ENCODE data around the gene SLC35A4.

SLC35A4 gene

GRCh38 chr5:140569197-140569596 is 4.6 kb downstream of the SLC35A4 start:
- in situ Hi-C loops (cut with HindIII; ENCODE audit: low sequenced_read_pairs) = no loop called here
- no peak for DNase-seq (ENCODE audit: low read depth)
- H3K4me3 ChIP-seq (ENCODE audit: low read depth, low read length) = no peak overlapping the region
- TF ChIP-seq CTCF (IDR thresholded peaks at IDR 0.05; ENCODE audit: low read depth, low read length, missing control alignments) = no peak

- H3K4me3 ChIP-seq (ENCODE audit: low read depth, low read length) = no peak overlapping the region
- in situ Hi-C loops (cut with HindIII; ENCODE audit: low sequenced_read_pairs) = no loop called here
- no peak for TF ChIP-seq CTCF (IDR thresholded peaks at IDR 0.05; ENCODE audit: low read depth, low read length, missing control alignments)
- no peak for DNase-seq (ENCODE audit: low read depth)
These were observed 5.4 kb downstream of the SLC35A4 start for GRCh38 chr5:140570058-140570457.

GRCh38 chr5:140570488-140570887 is 5.9 kb downstream of the SLC35A4 start:
- no peak for TF ChIP-seq CTCF (IDR thresholded peaks at IDR 0.05; ENCODE audit: low read depth, low read length, missing control alignments)
- DNase-seq (ENCODE audit: low read depth) = no peak
- in situ Hi-C loops (cut with HindIII; ENCODE audit: low sequenced_read_pairs) = no loop called here
- H3K4me3 ChIP-seq (ENCODE audit: low read depth, low read length) = no peak overlapping the region

- no peak for DNase-seq (ENCODE audit: low read depth)
- no peak for TF ChIP-seq CTCF (IDR thresholded peaks at IDR 0.05; ENCODE audit: low read depth, low read length, missing control alignments)
- H3K4me3 ChIP-seq (ENCODE audit: low read depth, low read length) = no peak overlapping the region
- in situ Hi-C loops (cut with HindIII; ENCODE audit: low sequenced_read_pairs) = no loop called here
These were observed 6.5 kb downstream of the SLC35A4 start for GRCh38 chr5:140571105-140571504.

GRCh38 chr5:140573683-140574082 is 9.1 kb downstream of the SLC35A4 start:
- DNase-seq (ENCODE audit: low read depth) = no peak
- no peak overlapping the region for H3K4me3 ChIP-seq (ENCODE audit: low read depth, low read length)
- in situ Hi-C loops (cut with HindIII; ENCODE audit: low sequenced_read_pairs) = no loop called here
- no peak for TF ChIP-seq CTCF (IDR thresholded peaks at IDR 0.05; ENCODE audit: low read depth, low read length, missing control alignments)

- TF ChIP-seq CTCF (IDR thresholded peaks at IDR 0.05; ENCODE audit: low read depth, low read length, missing control alignments) = no peak
- no peak overlapping the region for H3K4me3 ChIP-seq (ENCODE audit: low read depth, low read length)
- no peak for DNase-seq (ENCODE audit: low read depth)
- in situ Hi-C loops (cut with HindIII; ENCODE audit: low sequenced_read_pairs) = no loop called here
These were observed 9.5 kb downstream of the SLC35A4 start for GRCh38 chr5:140574165-140574564.

- H3K4me3 ChIP-seq (ENCODE audit: low read depth, low read length) = no peak overlapping the region
- in situ Hi-C loops (cut with HindIII; ENCODE audit: low sequenced_read_pairs) = no loop called here
- TF ChIP-seq CTCF (IDR thresholded peaks at IDR 0.05; ENCODE audit: low read depth, low read length, missing control alignments) = no peak
- DNase-seq (ENCODE audit: low read depth) = no peak
These were observed 10.7 kb downstream of the SLC35A4 start for GRCh38 chr5:140575309-140575708.
